Liver (tissue), 2 donors: ENCODE results near the gene LMAN2.

Experiments
- CTCF ChIP-seq: fragments of 150-350 bp; IDR thresholded peaks from 2 replicates; pipeline ENCODE4 v1.5.1; 2017; ENCODE audit warnings: improper control_type of control experiment, low read depth, low read length; ENCODE audit not compliant: missing input control
- MAX ChIP-seq: IDR thresholded peaks from 2 replicates; pipeline ENCODE4 v1.6.1; 2016; ENCODE audit warnings: antibody characterized with exemption
- donor health status: healthy.

GRCh38 chr5:177300951-177301350 is 50.5 kb downstream of the LMAN2 start:
- no peak for TF ChIP-seq CTCF
- TF ChIP-seq MAX = no peak
